HEK293 (cell line): ENCODE data around the gene SELENOW.

ENCODE experiments used
- CTCF ChIA-PET: fragments of 350-600 bp; formaldehyde crosslinking; extraction: SDS; loops from one replicate; lab custom pipeline; 2021; ENCODE audit warnings: antibody characterized with exemption; lab: Yijun Ruan, JAX
- POLR2A ChIA-PET: fragments of 300-600 bp; formaldehyde crosslinking; extraction: SDS; loops from one replicate; lab custom pipeline; 2020; ENCODE audit warnings: antibody characterized with exemption, inconsistent platforms; lab: Yijun Ruan, JAX
- H3K27ac ChIP-seq: fragments of 200-500 bp; sonication (Bioruptor generic); 2 replicates; pipeline ENCODE4 v1.5.1; 2014; ENCODE audit warnings: low read depth, low read length, control low read depth, inconsistent platforms; ENCODE audit errors: extremely low read depth
- H3K36me3 ChIP-seq, 2 experiments: fragments of 200-500 bp in 1 of 2; sonication (Bioruptor generic) in 1 of 2; 1 replicate in 1 of 2; 2 replicates in 1 of 2; pipeline ENCODE4 v1.5.1; 2014 to 2017; ENCODE audit warnings: inconsistent platforms in 2 of 2, low read length in 2 of 2; ENCODE audit not compliant: control insufficient read depth in 2 of 2, insufficient read depth in 1 of 2
- H3K4me1 ChIP-seq: fragments of 200-500 bp; sonication (Bioruptor generic); 2 replicates; pipeline ENCODE4 v1.5.1; 2014; ENCODE audit warnings: mild to moderate bottlenecking, low read length, inconsistent platforms; ENCODE audit not compliant: control insufficient read depth, insufficient read depth
- H3K4me3 ChIP-seq: 2 replicates; pipeline ENCODE4 v1.5.1; 2011; ENCODE audit warnings: low read depth, mild to moderate bottlenecking, control low read depth, low read length, moderate library complexity
- H3K9me3 ChIP-seq: fragments of 200-500 bp; sonication (Bioruptor generic); 2 replicates; pipeline ENCODE4 v1.5.1; 2014; ENCODE audit warnings: low read depth, low read length, inconsistent platforms; ENCODE audit not compliant: control insufficient read depth, insufficient read depth
- AEBP2 ChIP-seq: fragments of 450-650 bp; formaldehyde crosslinking; IDR thresholded peaks from 2 replicates; pipeline ENCODE4 v1.5.1; 2016; ENCODE audit warnings: missing biosample characterization, missing genetic modification characterization, borderline replicate concordance
- CTCF ChIP-seq: fragments of 450-650 bp; formaldehyde crosslinking; IDR thresholded peaks from 2 replicates; pipeline ENCODE4 v1.5.1; 2016; ENCODE audit warnings: missing biosample characterization, missing genetic modification characterization
- GLI2 ChIP-seq: fragments of 450-650 bp; formaldehyde crosslinking; IDR thresholded peaks from 2 replicates; pipeline ENCODE4; 2017; ENCODE audit warnings: missing biosample characterization, missing genetic modification characterization, low read depth, borderline replicate concordance
- GLIS1 ChIP-seq: fragments of 450-650 bp; formaldehyde crosslinking; IDR thresholded peaks from 2 replicates; pipeline ENCODE4 v1.5.1; 2016; ENCODE audit warnings: missing biosample characterization, missing genetic modification characterization
- KLF1 ChIP-seq: fragments of 450-650 bp; formaldehyde crosslinking; IDR thresholded peaks from 2 replicates; pipeline ENCODE4 v1.5.1; 2016; ENCODE audit warnings: missing biosample characterization, missing genetic modification characterization
- KLF9 ChIP-seq: fragments of 450-650 bp; formaldehyde crosslinking; IDR thresholded peaks from 2 replicates; pipeline ENCODE4 v1.5.1; 2016; ENCODE audit warnings: missing biosample characterization, missing genetic modification characterization, low read depth
- MEIS1 ChIP-seq: sonication (generic); formaldehyde crosslinking; IDR thresholded peaks from 2 replicates; pipeline ENCODE4 v1.8.1; 2022; ENCODE audit warnings: missing genetic modification reagents, mild to moderate bottlenecking, borderline replicate concordance
- PATZ1 ChIP-seq: fragments of 450-650 bp; formaldehyde crosslinking; IDR thresholded peaks from 2 replicates; pipeline ENCODE4 v1.5.1; 2016; ENCODE audit warnings: missing biosample characterization, missing genetic modification characterization
- PRDM6 ChIP-seq: fragments of 450-650 bp; formaldehyde crosslinking; IDR thresholded peaks from 2 replicates; pipeline ENCODE4 v1.5.1; 2017; ENCODE audit warnings: missing biosample characterization, missing genetic modification characterization
- SCRT1 ChIP-seq: fragments of 450-650 bp; formaldehyde crosslinking; IDR thresholded peaks from 2 replicates; pipeline ENCODE4 v1.5.1; 2016; ENCODE audit warnings: missing biosample characterization, missing genetic modification characterization, borderline replicate concordance
- SP2 ChIP-seq: fragments of 450-650 bp; formaldehyde crosslinking; IDR thresholded peaks from 2 replicates; pipeline ENCODE4 v1.5.1; 2016; ENCODE audit warnings: missing biosample characterization, missing genetic modification characterization
- SP3 ChIP-seq: fragments of 450-650 bp; formaldehyde crosslinking; IDR thresholded peaks from 2 replicates; pipeline ENCODE4 v1.5.1; 2016; ENCODE audit warnings: missing biosample characterization, missing genetic modification characterization
- TCF7L2 ChIP-seq: IDR thresholded peaks from 2 replicates; pipeline ENCODE4 v1.6.1; 2011; ENCODE audit warnings: low read depth, mild to moderate bottlenecking, inconsistent platforms, low read length, moderate library complexity, borderline replicate concordance
- ZBTB17 ChIP-seq: fragments of 450-650 bp; formaldehyde crosslinking; IDR thresholded peaks from 2 replicates; pipeline ENCODE4 v1.5.1; 2016; ENCODE audit warnings: missing biosample characterization, missing genetic modification characterization
- ZBTB44 ChIP-seq: fragments of 450-650 bp; IDR thresholded peaks from 2 replicates; pipeline ENCODE4 v1.5.1; 2018; ENCODE audit warnings: missing biosample characterization, mild to moderate bottlenecking, missing genetic modification characterization
- ZBTB48 ChIP-seq: fragments of 450-650 bp; formaldehyde crosslinking; IDR thresholded peaks from 2 replicates; pipeline ENCODE4 v1.5.1; 2016; ENCODE audit warnings: missing biosample characterization, missing genetic modification characterization
- ZFP69B ChIP-seq: fragments of 450-650 bp; formaldehyde crosslinking; IDR thresholded peaks from 2 replicates; pipeline ENCODE4 v1.5.1; 2016; ENCODE audit warnings: missing biosample characterization, missing genetic modification characterization
- ZNF140 ChIP-seq: fragments of 450-650 bp; formaldehyde crosslinking; IDR thresholded peaks from 2 replicates; pipeline ENCODE4 v1.5.1; 2016; ENCODE audit warnings: missing biosample characterization, missing genetic modification characterization
- ZNF175 ChIP-seq: fragments of 450-650 bp; formaldehyde crosslinking; IDR thresholded peaks from 2 replicates; pipeline ENCODE4 v1.5.1; 2016; ENCODE audit warnings: missing biosample characterization, missing genetic modification characterization
- ZNF335 ChIP-seq: fragments of 450-650 bp; formaldehyde crosslinking; conservative IDR thresholded peaks from 2 replicates; pipeline ENCODE4 v1.5.1; 2016; ENCODE audit warnings: missing biosample characterization, missing genetic modification characterization
- ZNF404 ChIP-seq: fragments of 450-650 bp; formaldehyde crosslinking; IDR thresholded peaks from 2 replicates; pipeline ENCODE4 v1.5.1; 2017; ENCODE audit warnings: missing biosample characterization, missing genetic modification characterization
- ZNF416 ChIP-seq: fragments of 450-650 bp; formaldehyde crosslinking; IDR thresholded peaks from 2 replicates; pipeline ENCODE4 v1.5.1; 2016; ENCODE audit warnings: missing biosample characterization, missing genetic modification characterization
- ZNF544 ChIP-seq: fragments of 450-650 bp; formaldehyde crosslinking; IDR thresholded peaks from 2 replicates; pipeline ENCODE4 v1.5.0; 2017; ENCODE audit warnings: missing biosample characterization, missing genetic modification characterization
- ZNF626 ChIP-seq: fragments of 450-650 bp; sonication (Bioruptor Pico); formaldehyde crosslinking; IDR thresholded peaks from 2 replicates; pipeline ENCODE4 v1.5.1; 2018; ENCODE audit warnings: missing biosample characterization, missing genetic modification characterization, inconsistent platforms
- ZNF701 ChIP-seq: fragments of 450-650 bp; formaldehyde crosslinking; IDR thresholded peaks from 2 replicates; pipeline ENCODE4 v1.5.1; 2016; ENCODE audit warnings: missing biosample characterization, missing genetic modification characterization
- ZNF768 ChIP-seq: fragments of 450-650 bp; formaldehyde crosslinking; IDR thresholded peaks from 2 replicates; pipeline ENCODE4 v1.5.1; 2018; ENCODE audit warnings: missing biosample characterization, mild to moderate bottlenecking, missing genetic modification characterization
- ZSCAN23 ChIP-seq: fragments of 450-650 bp; formaldehyde crosslinking; IDR thresholded peaks from 2 replicates; pipeline ENCODE4 v1.5.1; 2016; ENCODE audit warnings: missing biosample characterization, missing genetic modification characterization
- ZSCAN4 ChIP-seq: fragments of 450-650 bp; formaldehyde crosslinking; IDR thresholded peaks from 2 replicates; pipeline ENCODE4 v1.5.1; 2017; ENCODE audit warnings: missing biosample characterization, missing genetic modification characterization

The SELENOW gene

GRCh38 chr19:47729799-47730520, 48.5 kb upstream of the SELENOW start:
- ChIA-PET POLR2A (interaction anchor here (0.6 to 1.7 kb wide), 8 partner anchors 11 to 381 kb away, joined by 3 to 7 read pairs (median 4); partner anchors contain the start of genes DHX34 and NOP53), CTCF (interaction anchor here (1.0 to 1.6 kb wide), 2 partner anchors 13 to 18 kb away, joined by 4 to 8 read pairs; partner anchors contain the start of gene EHD2)
- Histone ChIP-seq H3K36me3 (no peaks in the 10 kb centered on the region), H3K4me3 (peak overlapping the region; percentile 45), H3K27ac (no peak overlapping the region), H3K4me1 (peaks cover 4% of the 10 kb centered on the region), H3K9me3 (no peaks in the 10 kb centered on the region)
- peak; percentile 65; the same call in 1 of the 2 replicates for TF ChIP-seq KLF1 (tag by site-specific recombination)
- no peak for TF ChIP-seq SCRT1 (tag by site-specific recombination)
- TF ChIP-seq ZNF335: peak; percentile 70
- TF ChIP-seq GLIS1: 0 out of 2 replicates have a peak, but pooled peaks have one; percentile 4
- no peak for TF ChIP-seq ZNF768 (tag by site-specific recombination)
- TF ChIP-seq ZSCAN23: peak; percentile 52; the same call in 1 of the 2 replicates
- 0 out of 2 replicates have a peak, but pooled peaks have one; percentile 32 for TF ChIP-seq ZSCAN4
- peak; percentile 49 for TF ChIP-seq ZBTB48 (tag by site-specific recombination)
- TF ChIP-seq ZBTB44 (tag by site-specific recombination): no peak
- TF ChIP-seq ZNF175 (tag by site-specific recombination): no peak
- 0 out of 2 replicates have a peak, but pooled peaks have one; percentile 68 for TF ChIP-seq ZBTB17 (tag by site-specific recombination)
- TF ChIP-seq TCF7L2: no peak
- no peak for TF ChIP-seq ZNF701 (tag by site-specific recombination)
- TF ChIP-seq ZNF416 (tag by site-specific recombination): no peak
- no peak for TF ChIP-seq GLI2 (tag by site-specific recombination)
- TF ChIP-seq CTCF (tag by site-specific recombination): no peak
- TF ChIP-seq ZFP69B (tag by site-specific recombination): 0 out of 2 replicates have a peak, but pooled peaks have one; percentile 26
- TF ChIP-seq PRDM6: no peak
- TF ChIP-seq ZNF626: no peak
- TF ChIP-seq SP3 (tag by site-specific recombination): peak; percentile 79
- no peak for TF ChIP-seq ZNF544 (tag by site-specific recombination)
- peak; percentile 56 for TF ChIP-seq KLF9 (tag by site-specific recombination)
- TF ChIP-seq SP2 (tag by site-specific recombination): peak; percentile 89
- TF ChIP-seq MEIS1 (CRISPR knock-in tag): no peak
- no peak for TF ChIP-seq ZNF404 (tag by site-specific recombination)
- TF ChIP-seq PATZ1 (tag by site-specific recombination): 0 out of 2 replicates have a peak, but pooled peaks have one; percentile 66
- TF ChIP-seq ZNF140 (tag by site-specific recombination): no peak
- TF ChIP-seq AEBP2 (tag by site-specific recombination): no peak
